AG04450 (cell line): ENCODE measurements around the gene MBD5. TPM values are rescaled to one million over a fixed set of nuclear protein-coding genes. Genes with fewer than 3 reads are reported as not detected.

Experiments
- CTCF ChIA-PET: fragments of 300-600, 350-600 bp; formaldehyde crosslinking; extraction: SDS; loops from one replicate; lab custom pipeline; 2022; ENCODE audit warnings: antibody characterized with exemption, inconsistent platforms; lab: Charles Lee
- POLR2A ChIA-PET: fragments of 350-600 bp; formaldehyde crosslinking; extraction: SDS; loops from one replicate; lab custom pipeline; 2021; ENCODE audit warnings: antibody characterized with exemption, inconsistent platforms; lab: Yijun Ruan, JAX
- DNase-seq: peaks from one replicate; pipeline ENCODE4 v3.0.0-alpha.2; 2011; ENCODE audit warnings: low read depth, low spot score
- H3K27ac ChIP-seq: one replicate; pipeline ENCODE4 v1.5.1; 2012; ENCODE audit warnings: low read depth, low read length, control low read depth
- H3K27me3 ChIP-seq: one replicate; pipeline ENCODE4 v1.6.0; 2012; ENCODE audit warnings: low read length; ENCODE audit not compliant: control insufficient read depth, insufficient read depth
- H3K4me3 ChIP-seq: 2 replicates; pipeline ENCODE4 v1.5.1; 2011; ENCODE audit warnings: mild to moderate bottlenecking, low read depth, low read length, control low read depth
- H3K9me3 ChIP-seq: 2 replicates; pipeline ENCODE4 v1.5.1; 2012; ENCODE audit warnings: low read length; ENCODE audit not compliant: control insufficient read depth, insufficient read depth
- polyA plus RNA-seq: library from polyadenylated mRNA; depleted of rRNA; stranded (reverse); fragments of >200 nt; gene quantifications from 2 replicates; pipeline ENCODE4 v1.2.3, GENCODE V29; 2011
- TF ChIP-seq, protein P1 (sequence below): IDR thresholded peaks from 2 replicates; pipeline ENCODE4 v1.5.1; 2011; ENCODE audit warnings: low read depth, low read length, control low read depth, inconsistent platforms

The MBD5 gene
- polyA plus RNA-seq, 1 experiment, result 40.4 TPM

DNA sequence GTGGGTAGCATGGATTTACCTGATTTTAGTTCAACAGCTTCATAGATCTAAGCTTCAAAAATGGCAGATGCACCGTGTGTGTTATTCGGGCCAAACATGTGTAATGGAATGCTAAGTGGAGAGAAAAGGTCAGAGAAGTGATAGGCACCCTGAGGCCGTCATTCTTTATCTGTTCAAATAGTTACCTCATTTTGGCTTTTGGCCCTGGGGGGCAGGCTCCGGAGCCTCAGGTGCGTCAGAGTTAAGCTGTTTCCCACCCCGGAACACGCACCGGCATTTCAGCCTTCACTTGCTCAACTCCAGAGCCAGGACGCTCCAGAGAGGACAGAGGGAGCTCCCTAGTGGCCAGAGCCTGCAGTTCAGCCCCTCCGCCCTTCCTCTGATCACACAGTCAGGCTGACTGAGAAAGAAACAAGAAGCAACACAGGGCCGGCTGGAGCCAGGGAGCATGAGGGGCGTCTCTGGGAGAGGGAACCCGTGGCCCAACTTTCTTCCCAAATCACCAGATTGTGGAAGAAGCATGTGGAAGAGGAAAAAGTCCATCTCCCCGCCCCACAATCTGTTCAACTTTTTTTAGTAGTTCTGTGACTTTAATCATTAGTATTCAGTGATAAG is 488.5 kb downstream of the MBD5 start:
- Histone ChIP-seq H3K4me3 (0 out of 2 replicates have a peak overlapping the region, but pooled peaks have one; percentile 11), H3K27ac (no peak overlapping the region), H3K27me3 (no peaks in the 10 kb centered on the region), H3K9me3 (no peaks in the 10 kb centered on the region)
- TF ChIP-seq, protein P1, sequence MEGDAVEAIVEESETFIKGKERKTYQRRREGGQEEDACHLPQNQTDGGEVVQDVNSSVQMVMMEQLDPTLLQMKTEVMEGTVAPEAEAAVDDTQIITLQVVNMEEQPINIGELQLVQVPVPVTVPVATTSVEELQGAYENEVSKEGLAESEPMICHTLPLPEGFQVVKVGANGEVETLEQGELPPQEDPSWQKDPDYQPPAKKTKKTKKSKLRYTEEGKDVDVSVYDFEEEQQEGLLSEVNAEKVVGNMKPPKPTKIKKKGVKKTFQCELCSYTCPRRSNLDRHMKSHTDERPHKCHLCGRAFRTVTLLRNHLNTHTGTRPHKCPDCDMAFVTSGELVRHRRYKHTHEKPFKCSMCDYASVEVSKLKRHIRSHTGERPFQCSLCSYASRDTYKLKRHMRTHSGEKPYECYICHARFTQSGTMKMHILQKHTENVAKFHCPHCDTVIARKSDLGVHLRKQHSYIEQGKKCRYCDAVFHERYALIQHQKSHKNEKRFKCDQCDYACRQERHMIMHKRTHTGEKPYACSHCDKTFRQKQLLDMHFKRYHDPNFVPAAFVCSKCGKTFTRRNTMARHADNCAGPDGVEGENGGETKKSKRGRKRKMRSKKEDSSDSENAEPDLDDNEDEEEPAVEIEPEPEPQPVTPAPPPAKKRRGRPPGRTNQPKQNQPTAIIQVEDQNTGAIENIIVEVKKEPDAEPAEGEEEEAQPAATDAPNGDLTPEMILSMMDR, result peak; percentile 98
- ChIA-PET POLR2A (interaction anchor here (0.6 to 1.4 kb wide), 2 partner anchors 136 to 519 kb away, joined by 5 to 14 read pairs; no protein-coding TSS in a partner anchor), CTCF (interaction anchor here (0.6 to 6.5 kb wide), 60 partner anchors 8 to 1275 kb away, joined by 3 to 137 read pairs (median 4); partner anchors contain the start of genes MBD5 and ORC4)
- DNase-seq, result peak; percentile 55

GRCh38 chr2:148511883-148512282 is 491.0 kb downstream of the MBD5 start:
- TF ChIP-seq, protein P1, result no peak
- no peaks in the 10 kb centered on the region for H3K9me3 ChIP-seq
- ChIA-PET POLR2A (no interaction called here), CTCF (no interaction called here)
- DNase-seq, result no peak
- no peak overlapping the region for H3K4me3 ChIP-seq
- H3K27me3 ChIP-seq, result no peaks in the 10 kb centered on the region
- H3K27ac ChIP-seq, result no peak overlapping the region

GRCh38 chr2:148512501-148512900 is 491.6 kb downstream of the MBD5 start:
- no peaks in the 10 kb centered on the region for H3K27me3 ChIP-seq
- DNase-seq, result no peak
- ChIA-PET CTCF (no interaction called here), POLR2A (no interaction called here)
- H3K27ac ChIP-seq, result no peak overlapping the region
- H3K9me3 ChIP-seq, result no peaks in the 10 kb centered on the region
- no peak overlapping the region for H3K4me3 ChIP-seq
- TF ChIP-seq, protein P1, result no peak

DNA sequence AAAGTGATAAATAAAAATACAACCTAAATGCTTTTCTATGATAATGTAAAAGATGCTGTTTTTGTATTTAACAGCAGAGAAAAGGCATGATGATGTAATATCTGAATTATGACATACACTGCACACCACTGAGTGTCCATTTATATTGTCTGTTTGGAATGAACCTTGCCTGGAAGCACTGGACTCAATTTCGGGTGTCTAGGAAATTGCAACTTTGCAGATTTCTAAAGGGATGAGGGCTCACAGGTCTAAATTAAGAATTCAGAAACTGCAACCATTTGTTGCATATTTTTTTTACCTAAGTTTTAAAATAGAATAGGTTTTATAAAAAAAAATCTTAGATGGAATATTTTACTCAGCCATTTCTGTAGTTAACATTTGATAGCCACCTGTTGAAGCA is 492.5 kb downstream of the MBD5 start:
- no peak overlapping the region for H3K4me3 ChIP-seq
- no peaks in the 10 kb centered on the region for H3K27me3 ChIP-seq
- H3K27ac ChIP-seq, result no peak overlapping the region
- no peaks in the 10 kb centered on the region for H3K9me3 ChIP-seq
- ChIA-PET POLR2A (no interaction called here), CTCF (no interaction called here)
- no peak for DNase-seq
- TF ChIP-seq, protein P1, result no peak

GRCh38 chr2:148515120-148515519 is 494.2 kb downstream of the MBD5 start:
- TF ChIP-seq, protein P1, result no peak
- Histone ChIP-seq H3K27me3 (no peaks in the 10 kb centered on the region), H3K4me3 (no peak overlapping the region), H3K9me3 (no peaks in the 10 kb centered on the region), H3K27ac (no peak overlapping the region)
- CTCF ChIA-PET, result interaction anchor here (1.2 kb wide), 1 partner anchor 525 kb away, joined by 3 read pairs; no protein-coding TSS in a partner anchor
- POLR2A ChIA-PET, result no interaction called here
- no peak for DNase-seq
